Smooth muscle cell (in vitro differentiated cells): ENCODE measurements around the gene DND1. TPM values are rescaled to one million over a fixed set of nuclear protein-coding genes. Genes with fewer than 3 reads are reported as not detected.

Experiments
- DNase-seq: peaks from one replicate; lab custom pipeline; 2025; ENCODE audit not compliant: unreplicated experiment; lab: John Stamatoyannopoulos, UW
- H2AFZ ChIP-seq: fragments of 200-600 bp; sonication (generic); 2 replicates; pipeline ENCODE4 v1.6.0; 2016; ENCODE audit warnings: antibody characterized with exemption, low read depth, mild to moderate bottlenecking
- H3F3A ChIP-seq: fragments of 200-600 bp; sonication (generic); 2 replicates; pipeline ENCODE4 v1.6.0; 2017; ENCODE audit warnings: antibody characterized with exemption, low read depth
- H3K27ac ChIP-seq: fragments of 200-600 bp; sonication (generic); 2 replicates; pipeline ENCODE4 v1.5.1; 2016; ENCODE audit warnings: low read depth, mild to moderate bottlenecking
- H3K27me3 ChIP-seq: fragments of 200-600 bp; sonication (generic); 2 replicates; pipeline ENCODE4 v1.6.1; 2016; ENCODE audit warnings: low read depth, mild to moderate bottlenecking
- H3K36me3 ChIP-seq: fragments of 200-600 bp; sonication (generic); 2 replicates; pipeline ENCODE4 v1.5.1; 2016; ENCODE audit warnings: low read depth
- H3K4me1 ChIP-seq: fragments of 200-600 bp; sonication (generic); 2 replicates; pipeline ENCODE4 v1.5.1; 2016; ENCODE audit warnings: low read depth
- H3K4me2 ChIP-seq: fragments of 200-600 bp; sonication (generic); 2 replicates; pipeline ENCODE4 v1.6.0; 2016; ENCODE audit warnings: mild to moderate bottlenecking
- H3K4me3 ChIP-seq: fragments of 200-600 bp; sonication (generic); 2 replicates; pipeline ENCODE4 v1.5.1; 2016; ENCODE audit warnings: mild to moderate bottlenecking
- H3K79me2 ChIP-seq: fragments of 200-600 bp; sonication (generic); 2 replicates; pipeline ENCODE4 v1.6.0; 2016; ENCODE audit warnings: low read depth, mild to moderate bottlenecking
- H3K9ac ChIP-seq: fragments of 200-600 bp; sonication (generic); 2 replicates; pipeline ENCODE4 v1.6.0; 2016; ENCODE audit warnings: low read depth
- H3K9me3 ChIP-seq: fragments of 200-600 bp; sonication (generic); replicated peaks from 2 replicates; pipeline ENCODE4 v1.5.1; 2016; ENCODE audit warnings: low read depth
- H4K20me1 ChIP-seq: fragments of 200-600 bp; sonication (generic); 2 replicates; pipeline ENCODE4 v1.6.0; 2016; ENCODE audit warnings: low read depth
- CTCF ChIP-seq: fragments of 200-600 bp; sonication (generic); IDR thresholded peaks from 2 replicates; pipeline ENCODE4 v1.5.1; 2017; ENCODE audit warnings: borderline replicate concordance, mild to moderate bottlenecking, antibody characterized with exemption; ENCODE audit not compliant: insufficient read depth, poor library complexity, severe bottlenecking
- WGBS: methylation state at CpG from one replicate; pipeline ENCODE4 v1.1.7; 2016; ENCODE audit warnings: low lambda C conversion rate; 5-methylcytosine and 5-hydroxymethylcytosine counted together
- polyA plus RNA-seq: library from polyadenylated mRNA; unstranded; fragments of >200 nt; fragmentation: Nextera tagmentation; extraction: Ambion mirVana; gene quantifications from 2 replicates; pipeline ENCODE4 v1.2.1, GENCODE V29; 2016
- total RNA-seq: library from RNA; depleted of rRNA; stranded (reverse); fragments of >200 nt; gene quantifications from 2 replicates; pipeline ENCODE4 v1.2.3, GENCODE V29; 2014

DND1 gene
- total and polyA plus RNA-seq, 2 experiments from 2014 or later = 0.64 to 2.2 TPM

- Histone ChIP-seq H3K79me2 (no peaks in the 10 kb centered on the region), H3K36me3 (no peaks in the 10 kb centered on the region), H3K4me2 (no peak overlapping the region), H3K9me3 (no peaks in the 10 kb centered on the region), H3K4me1 (peaks cover 4% of the 10 kb centered on the region), H4K20me1 (no peaks in the 10 kb centered on the region), H3K9ac (no peak overlapping the region), H3K4me3 (no peak overlapping the region), H3K27me3 (no peaks in the 10 kb centered on the region), H3F3A (no peaks in the 10 kb centered on the region), H3K27ac (no peak overlapping the region), H2AFZ (no peak overlapping the region)
- DNase-seq = no peak
- TF ChIP-seq CTCF = no peak
- 88% methylated on average over 10 of the region's 10 CpGs for WGBS
Measured at GRCh38 chr5:140637371-140638100, 35.8 kb downstream of the DND1 start.

DNA sequence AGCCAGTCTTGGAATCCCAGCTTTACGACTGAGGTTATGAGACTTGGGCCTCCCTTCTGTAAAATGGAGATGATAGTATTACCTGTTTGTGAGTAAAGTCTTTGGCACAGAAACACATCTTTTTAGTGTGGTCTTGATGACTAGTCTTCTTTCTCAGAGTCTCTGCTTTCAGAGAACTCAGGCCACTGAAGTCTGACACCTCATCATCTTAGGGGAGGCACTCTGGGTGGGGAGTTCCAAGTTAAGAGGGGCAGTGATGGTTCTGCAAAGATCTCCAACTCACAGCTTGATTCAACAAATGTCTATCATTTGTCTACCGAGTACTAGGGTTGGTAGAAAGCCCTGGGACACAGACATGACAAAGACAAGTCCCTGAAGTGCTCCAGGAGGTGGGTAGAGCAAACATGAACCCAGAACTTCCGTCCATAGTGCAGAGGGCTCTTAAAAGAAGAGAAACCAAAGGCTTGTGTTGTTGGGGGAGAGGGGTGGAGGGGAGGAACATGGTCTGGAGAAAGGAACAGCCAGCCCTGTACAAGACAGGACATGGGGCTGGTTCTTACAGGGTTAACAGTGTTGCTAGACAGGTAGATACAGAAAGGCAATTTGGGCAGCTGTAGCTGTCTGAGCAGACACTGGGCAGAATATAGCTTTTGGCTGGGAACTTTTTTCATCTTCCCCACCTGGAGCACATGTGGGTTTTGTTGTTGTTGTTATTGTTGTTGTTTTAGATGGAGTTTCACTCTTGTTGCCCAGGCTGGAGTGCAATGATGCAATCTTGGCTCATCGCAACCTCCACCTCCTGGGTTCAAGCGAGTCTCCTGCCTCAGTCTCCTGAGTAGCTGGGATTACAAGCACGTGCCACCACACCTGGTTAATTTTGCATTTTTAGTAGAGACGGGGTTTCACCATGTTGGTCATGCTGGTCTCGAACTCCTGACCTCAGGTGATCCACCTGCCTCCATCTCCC is 37.8 kb downstream of the DND1 start:
- DNase-seq = no peak
- no peaks in the 10 kb centered on the region for H3F3A ChIP-seq
- H3K9me3 ChIP-seq = no peaks in the 10 kb centered on the region
- no peaks in the 10 kb centered on the region for H3K36me3 ChIP-seq
- H3K4me1 ChIP-seq = peaks cover 4% of the 10 kb centered on the region
- no peaks in the 10 kb centered on the region for H3K27me3 ChIP-seq
- no peak for TF ChIP-seq CTCF
- no peak overlapping the region for H3K9ac ChIP-seq
- no peaks in the 10 kb centered on the region for H4K20me1 ChIP-seq
- no peak overlapping the region for H3K4me3 ChIP-seq
- H3K27ac ChIP-seq = no peak overlapping the region
- no peak overlapping the region for H3K4me2 ChIP-seq
- WGBS = 91% methylated on average over 8 of the region's 8 CpGs
- H3K79me2 ChIP-seq = no peaks in the 10 kb centered on the region
- no peak overlapping the region for H2AFZ ChIP-seq

DNA sequence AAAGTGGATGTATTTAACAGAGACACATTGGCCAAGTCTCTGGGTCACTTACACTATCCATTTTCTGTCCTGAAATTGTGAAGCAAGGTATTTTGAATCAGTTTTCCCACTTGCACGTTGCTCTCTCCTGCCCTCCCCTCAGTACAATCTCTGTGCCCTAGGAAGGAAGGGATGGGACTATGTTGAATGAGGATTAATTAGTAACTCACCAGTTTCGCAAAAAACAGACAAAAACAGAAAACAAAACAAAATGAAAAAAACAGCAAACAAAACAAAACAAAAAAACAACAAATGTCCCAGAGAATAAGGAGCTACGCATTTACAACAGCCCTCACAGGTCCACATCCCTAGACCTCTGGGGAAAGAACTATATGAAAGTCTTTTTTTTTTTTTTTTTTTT is 39.3 kb downstream of the DND1 start:
- Histone ChIP-seq H2AFZ (no peak overlapping the region), H3K27me3 (no peaks in the 10 kb centered on the region), H3K27ac (no peak overlapping the region), H3K36me3 (no peaks in the 10 kb centered on the region), H3K4me3 (no peak overlapping the region), H3K9ac (no peak overlapping the region), H3K79me2 (no peaks in the 10 kb centered on the region), H3F3A (no peaks in the 10 kb centered on the region), H3K9me3 (peaks cover under 1% of the 10 kb centered on the region), H4K20me1 (no peaks in the 10 kb centered on the region), H3K4me2 (no peak overlapping the region), H3K4me1 (no peaks in the 10 kb centered on the region)
- no peak for DNase-seq
- WGBS = 74% methylated on average over 3 of the region's 3 CpGs
- TF ChIP-seq CTCF = no peak
